MCF 10A (cell line): ENCODE data around the gene WDR27. TPM values are rescaled to one million over a fixed set of nuclear protein-coding genes. Genes with fewer than 3 reads are reported as not detected.

Source experiments
- BruUV-seq: library from RNA; stranded (reverse); fragments of 400-500 nt; replicated peaks from 2 replicates; lab custom pipeline; 2021; lab: Mats Ljungman, UMichigan
- CTCF ChIA-PET: fragments of 300-600 bp; sonication (Branson Sonifier 250); formaldehyde crosslinking; extraction: SDS; loops from one replicate; lab custom pipeline; 2021; ENCODE audit warnings: antibody characterized with exemption, inconsistent platforms; lab: Yijun Ruan, JAX
- POLR2A ChIA-PET: fragments of 300-600, 350-650 bp; sonication (Branson Sonifier 250); formaldehyde crosslinking; extraction: SDS; loops from one replicate; lab custom pipeline; 2020; ENCODE audit warnings: antibody characterized with exemption, inconsistent platforms; lab: Yijun Ruan, JAX
- DNase-seq: peaks from one replicate; pipeline ENCODE4 v3.0.0-alpha.2; 2018; ENCODE audit not compliant: unreplicated experiment
- H3K27ac Mint-ChIP-seq: one replicate; pipeline ENCODE4 v1.8.0; 2022; ENCODE audit warnings: mild to moderate bottlenecking, low read depth, mixed read lengths; ENCODE audit not compliant: unreplicated experiment
- H3K27me3 Mint-ChIP-seq: one replicate; pipeline ENCODE4 v1.8.0; 2022; ENCODE audit warnings: mixed read lengths; ENCODE audit not compliant: insufficient read depth, unreplicated experiment
- H3K36me3 Mint-ChIP-seq: one replicate; pipeline ENCODE4 v1.8.0; 2022; ENCODE audit warnings: mild to moderate bottlenecking, moderate library complexity, mixed read lengths; ENCODE audit not compliant: insufficient read depth, unreplicated experiment
- H3K4me1 Mint-ChIP-seq: one replicate; pipeline ENCODE4 v1.8.0; 2022; ENCODE audit warnings: mixed read lengths; ENCODE audit not compliant: insufficient read depth, unreplicated experiment
- H3K4me3 Mint-ChIP-seq: one replicate; pipeline ENCODE4 v1.8.0; 2022; ENCODE audit warnings: mild to moderate bottlenecking, moderate library complexity, mixed read lengths; ENCODE audit not compliant: unreplicated experiment
- H3K9me3 Mint-ChIP-seq: one replicate; pipeline ENCODE4 v1.8.0; 2022; ENCODE audit warnings: mixed read lengths; ENCODE audit not compliant: unreplicated experiment
- CTCF ChIP-seq: fragments of 200-600 bp; IDR thresholded peaks from one replicate; pipeline ENCODE4 v1.8.0; 2022; ENCODE audit warnings: antibody characterized with exemption, mild to moderate bottlenecking; ENCODE audit not compliant: unreplicated experiment
- intact Hi-C: fragments of 100-400 bp; cut with micrococcal nuclease; formaldehyde crosslinking; loops from 2 replicates; pipeline ENCODE4 v1.14.1; 2022
- total RNA-seq: library from RNA; stranded (reverse); gene quantifications from 2 replicates; pipeline ENCODE4 v1.2.3, GENCODE V29; 2022

WDR27 gene
- total RNA-seq, 1 experiment from 2014 or later: 80.6 TPM

- intact Hi-C loops: no loop called here
- Mint-ChIP-seq H3K36me3 (no peaks in the 10 kb centered on the region), H3K27ac (no peak overlapping the region), H3K9me3 (no peaks in the 10 kb centered on the region), H3K4me1 (no peaks in the 10 kb centered on the region), H3K27me3 (no peaks in the 10 kb centered on the region), H3K4me3 (no peak overlapping the region)
- TF ChIP-seq CTCF: no peak
- ChIA-PET CTCF (interaction anchor here (0.6 kb wide), 1 partner anchor 20 kb away, joined by 3 read pairs; no protein-coding TSS in a partner anchor), POLR2A (no interaction called here)
- BruUV-seq: no TSS peak
- DNase-seq: no peak
Measured at GRCh38 chr6:169557887-169558286, 143.9 kb downstream of the WDR27 start.

GRCh38 chr6:169556758-169557548 lies 144.9 kb downstream of the WDR27 start:
- CTCF ChIA-PET: interaction anchor here (0.6 kb wide), 1 partner anchor 21 kb away, joined by 3 read pairs; no protein-coding TSS in a partner anchor
- no peak for TF ChIP-seq CTCF
- H3K36me3 Mint-ChIP-seq: no peaks in the 10 kb centered on the region
- H3K27me3 Mint-ChIP-seq: no peaks in the 10 kb centered on the region
- POLR2A ChIA-PET: no interaction called here
- no TSS peak for BruUV-seq
- H3K27ac Mint-ChIP-seq: no peak overlapping the region
- H3K9me3 Mint-ChIP-seq: no peaks in the 10 kb centered on the region
- intact Hi-C loops: no loop called here
- DNase-seq: no peak
- H3K4me3 Mint-ChIP-seq: no peak overlapping the region
- H3K4me1 Mint-ChIP-seq: no peaks in the 10 kb centered on the region

GRCh38 chr6:169555971-169556617 lies 145.7 kb downstream of the WDR27 start:
- intact Hi-C loops: no loop called here
- no peak for TF ChIP-seq CTCF
- no peaks in the 10 kb centered on the region for H3K9me3 Mint-ChIP-seq
- POLR2A ChIA-PET: no interaction called here
- no TSS peak for BruUV-seq
- H3K27ac Mint-ChIP-seq: no peak overlapping the region
- no peaks in the 10 kb centered on the region for H3K27me3 Mint-ChIP-seq
- no peaks in the 10 kb centered on the region for H3K4me1 Mint-ChIP-seq
- no peak overlapping the region for H3K4me3 Mint-ChIP-seq
- no peaks in the 10 kb centered on the region for H3K36me3 Mint-ChIP-seq
- CTCF ChIA-PET: no interaction called here
- DNase-seq: no peak

GRCh38 chr6:169545982-169546381 lies 155.8 kb downstream of the WDR27 start:
- Mint-ChIP-seq H3K27me3 (no peaks in the 10 kb centered on the region), H3K4me1 (no peaks in the 10 kb centered on the region), H3K4me3 (no peak overlapping the region), H3K9me3 (peaks cover 9% of the 10 kb centered on the region), H3K27ac (no peak overlapping the region), H3K36me3 (peaks cover 7% of the 10 kb centered on the region)
- ChIA-PET POLR2A (interaction anchor here (0.6 to 0.7 kb wide), 2 partner anchors 17 to 250 kb away, joined by 3 read pairs; no protein-coding TSS in a partner anchor), CTCF (no interaction called here)
- intact Hi-C loops: no loop called here
- no peak for DNase-seq
- BruUV-seq: no TSS peak
- no peak for TF ChIP-seq CTCF
